Measurements from ENCODE around the gene GTSF1L. TPM values are rescaled to one million over a fixed set of nuclear protein-coding genes. Genes with fewer than 3 reads are reported as not detected.

Gene GTSF1L
- total and polyA plus RNA-seq, 4 donors: not detected

GRCh38 chr20:43766385-43766784, 39.6 kb upstream of the GTSF1L start:
- 57 to 73% methylated on average over 6 of the region's 6 CpGs for WGBS, 2 donors
- no peak overlapping the region for H3K27ac ChIP-seq (ENCODE audit: low read depth in 1 of 2, low read length in 1 of 2)
- no peaks in the 10 kb centered on the region for H3K36me3 ChIP-seq (ENCODE audit: control insufficient read depth in 4 of 4, insufficient read depth in 4 of 4, low read length in 4 of 4)
- no peak overlapping the region for H3K4me3 ChIP-seq
- H3K27me3 ChIP-seq (ENCODE audit: control insufficient read depth in 3 of 3, insufficient read depth in 3 of 3, low read length in 2 of 3): peaks cover 0 to 11% (median 2%) of the 10 kb centered on the region in 3 donors
- TF ChIP-seq CTCF (IDR thresholded peaks at IDR 0.05; ENCODE audit: control extremely low read depth, extremely low read depth): no peak
- ATAC-seq (ENCODE audit: insufficient read depth, low FRiP score): no peak
- peaks cover 0 to 11% (median 0%) of the 10 kb centered on the region in 5 donors for H3K4me1 ChIP-seq (ENCODE audit: control insufficient read depth in 5 of 5, insufficient read depth in 5 of 5, low read length in 5 of 5)
- no peak overlapping the region for H3K9ac ChIP-seq (ENCODE audit: insufficient read depth in 1 of 2, low read length in 2 of 2)
- DNase-seq: no peak
- H3K9me3 ChIP-seq (ENCODE audit: control insufficient read depth in 4 of 4, insufficient read depth in 3 of 4, low read length in 3 of 4): no peaks in the 10 kb centered on the region

GRCh38 chr20:43765916-43766315, 39.1 kb upstream of the GTSF1L start:
- Histone ChIP-seq H3K36me3 (ENCODE audit: control insufficient read depth in 4 of 4, insufficient read depth in 4 of 4, low read length in 4 of 4) (no peaks in the 10 kb centered on the region), H3K9me3 (ENCODE audit: control insufficient read depth in 4 of 4, insufficient read depth in 3 of 4, low read length in 3 of 4) (no peaks in the 10 kb centered on the region), H3K27me3 (ENCODE audit: control insufficient read depth in 3 of 3, insufficient read depth in 3 of 3, low read length in 2 of 3) (peaks cover 0 to 11% (median 2%) of the 10 kb centered on the region in 3 donors), H3K4me1 (ENCODE audit: control insufficient read depth in 5 of 5, insufficient read depth in 5 of 5, low read length in 5 of 5) (peaks cover 0 to 11% (median 0%) of the 10 kb centered on the region in 5 donors), H3K27ac (ENCODE audit: low read depth in 1 of 2, low read length in 1 of 2) (no peak overlapping the region), H3K4me3 (no peak overlapping the region), H3K9ac (ENCODE audit: insufficient read depth in 1 of 2, low read length in 2 of 2) (no peak overlapping the region)
- no peak for ATAC-seq (ENCODE audit: insufficient read depth, low FRiP score)
- 54 to 71% methylated on average over 7 of the region's 7 CpGs for WGBS, 2 donors
- DNase-seq: peak; percentile 52 to 70 (median 69)
- TF ChIP-seq CTCF (IDR thresholded peaks at IDR 0.05; ENCODE audit: control extremely low read depth, extremely low read depth): no peak

GRCh38 chr20:43762911-43763310, 36.1 kb upstream of the GTSF1L start:
- 84 to 88% methylated on average over 7 of the region's 7 CpGs for WGBS, 2 donors
- DNase-seq (no peak), ATAC-seq (ENCODE audit: insufficient read depth, low FRiP score) (no peak)
- Histone ChIP-seq H3K36me3 (ENCODE audit: control insufficient read depth in 4 of 4, insufficient read depth in 4 of 4, low read length in 4 of 4) (no peaks in the 10 kb centered on the region), H3K27ac (ENCODE audit: low read depth in 1 of 2, low read length in 1 of 2) (no peak overlapping the region), H3K4me3 (no peak overlapping the region), H3K4me1 (ENCODE audit: control insufficient read depth in 5 of 5, insufficient read depth in 5 of 5, low read length in 5 of 5) (peaks cover 0 to 7% (median 0%) of the 10 kb centered on the region in 5 donors), H3K27me3 (ENCODE audit: control insufficient read depth in 3 of 3, insufficient read depth in 3 of 3, low read length in 2 of 3) (peaks cover 0 to 9% (median 0%) of the 10 kb centered on the region in 3 donors), H3K9me3 (ENCODE audit: control insufficient read depth in 4 of 4, insufficient read depth in 3 of 4, low read length in 3 of 4) (no peaks in the 10 kb centered on the region), H3K9ac (ENCODE audit: insufficient read depth in 1 of 2, low read length in 2 of 2) (no peak overlapping the region)
- no peak for TF ChIP-seq CTCF (IDR thresholded peaks at IDR 0.05; ENCODE audit: control extremely low read depth, extremely low read depth)

Data from lung (tissue), 12 donors.